ENCODE results near the gene KRTAP4-12. TPM values are rescaled to one million over a fixed set of nuclear protein-coding genes. Genes with fewer than 3 reads are reported as not detected.
"Not testable (repeated sequence)": the region's sequence is repeated elsewhere in the genome, so short reads cannot be mapped to it uniquely, and the experiment has no call there.

The KRTAP4-12 gene
- total and polyA plus RNA-seq, 2 of the 13 experiments (the other 11 are each of a cell fraction or from before 2014, with no cell fraction given), result not detected

DNA sequence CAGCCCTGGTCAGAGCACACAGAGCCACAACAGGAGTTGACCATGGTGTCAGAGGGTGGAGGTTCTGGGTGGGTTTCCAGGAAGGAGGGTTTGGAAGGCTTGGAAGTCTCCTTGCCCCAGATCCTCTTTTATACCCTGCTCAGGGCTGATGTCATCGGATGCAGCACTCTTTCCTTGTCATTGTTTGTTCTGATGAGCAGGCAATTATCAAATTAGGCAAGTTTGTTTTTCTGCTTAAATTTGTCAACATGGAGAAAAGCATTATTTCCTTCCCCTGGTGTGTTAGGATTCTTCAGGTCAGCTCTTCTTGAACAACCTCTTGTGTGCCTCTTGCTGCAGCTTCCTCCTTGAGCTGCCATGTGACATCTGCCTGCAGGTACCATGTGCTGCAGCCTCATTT, 36.7 kb upstream of the KRTAP4-12 start, which contains the start of gene KRTAP4-4:
KRTAP4-4 (minus strand) TSS at position 101 of the 400 bp plus-strand sequence; CDS start at position 44, 57 bp downstream.
- DNase-seq (ENCODE audit: low spot score) (no peak), ATAC-seq (no peak), FAIRE-seq (no peak)
- no peaks in the 10 kb centered on the region for H4K20me1 ChIP-seq (ENCODE audit: insufficient read depth, low read length)
- no peak within 1 kb of the TSS for H2AFZ ChIP-seq (ENCODE audit: low read length)
- 0% methylated on average over 1 of the region's 1 CpG for WGBS (ENCODE audit: low lambda C conversion rate)
- H3K9me3 ChIP-seq (ENCODE audit: low read length), result no peaks in the 10 kb centered on the region
- CTCF ChIA-PET (ENCODE audit: low intra/inter-chr PET ratio, low total read pairs), result no interaction called here
- TF ChIP-seq, protein P1, sequence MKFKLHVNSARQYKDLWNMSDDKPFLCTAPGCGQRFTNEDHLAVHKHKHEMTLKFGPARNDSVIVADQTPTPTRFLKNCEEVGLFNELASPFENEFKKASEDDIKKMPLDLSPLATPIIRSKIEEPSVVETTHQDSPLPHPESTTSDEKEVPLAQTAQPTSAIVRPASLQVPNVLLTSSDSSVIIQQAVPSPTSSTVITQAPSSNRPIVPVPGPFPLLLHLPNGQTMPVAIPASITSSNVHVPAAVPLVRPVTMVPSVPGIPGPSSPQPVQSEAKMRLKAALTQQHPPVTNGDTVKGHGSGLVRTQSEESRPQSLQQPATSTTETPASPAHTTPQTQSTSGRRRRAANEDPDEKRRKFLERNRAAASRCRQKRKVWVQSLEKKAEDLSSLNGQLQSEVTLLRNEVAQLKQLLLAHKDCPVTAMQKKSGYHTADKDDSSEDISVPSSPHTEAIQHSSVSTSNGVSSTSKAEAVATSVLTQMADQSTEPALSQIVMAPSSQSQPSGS (CRISPR knock-in tag; IDR thresholded peaks at IDR 0.05), result no peak
- no peak for TF ChIP-seq DBP (CRISPR knock-in tag; IDR thresholded peaks at IDR 0.05; ENCODE audit: not compliant biosample characterization)
- no peak for TF ChIP-seq ZNF292 (CRISPR knock-in tag; IDR thresholded peaks at IDR 0.05; ENCODE audit: borderline replicate concordance, low read depth)
- no peak for TF ChIP-seq SKIL (CRISPR knock-in tag; IDR thresholded peaks at IDR 0.05; ENCODE audit: borderline replicate concordance)
- peak; percentile 26; the same call in 1 of the 2 replicates for TF ChIP-seq MAFF (IDR thresholded peaks at IDR 0.05; ENCODE audit: low read depth, low read length)
- no peak for TF ChIP-seq ZNF556 (CRISPR knock-in tag; IDR thresholded peaks at IDR 0.05; ENCODE audit: borderline replicate concordance)
- TF ChIP-seq MAFK (conservative IDR thresholded peaks at IDR 0.05 in 1 of 2, IDR thresholded peaks at IDR 0.05 in 1 of 2; ENCODE audit: low read length in 2 of 2), result peak in 1 of 2 experiments; percentile 21; a peak in 1 of 4 replicates
- TF ChIP-seq ZFP36L1 (CRISPR knock-in tag; IDR thresholded peaks at IDR 0.05), result no peak
- intact Hi-C loops (cut with micrococcal nuclease; ENCODE audit: unreplicated experiment), result no loop called here
- no peaks in the 10 kb centered on the region for H3K36me3 ChIP-seq (replicated peaks in 1 of 2; ENCODE audit: control insufficient read depth in 1 of 2, insufficient read depth in 2 of 2, low read length in 2 of 2)
- in situ Hi-C loops (cut with HindIII; ENCODE audit: extremely low pct_ligation_motif_present, low pct_unique_long_range_greater_than_20kb), result no loop called here
- no peak within 1 kb of the TSS for H3K27ac ChIP-seq (ENCODE audit: extremely low read length, insufficient read depth, low read length)
- H3K4me3 ChIP-seq (replicated peaks in 1 of 3; ENCODE audit: insufficient read depth in 1 of 3, low read depth in 2 of 3, low read length in 3 of 3), result no peak within 1 kb of the TSS
- H3K4me1 ChIP-seq (ENCODE audit: insufficient read depth, low read length), result no peaks in the 10 kb centered on the region
- peaks cover 2 to 3% of the 10 kb centered on the region in 2 experiments; a peak in 1 of 5 replicates for H3K27me3 ChIP-seq (ENCODE audit: control insufficient read depth in 1 of 2, insufficient read depth in 2 of 2, low read length in 2 of 2)
- POLR2A ChIA-PET, result no interaction called here
- no peaks in the 10 kb centered on the region for H3K79me2 ChIP-seq (ENCODE audit: insufficient read depth, low read length)
- H3K4me2 ChIP-seq (ENCODE audit: low read depth, low read length), result no peak within 1 kb of the TSS
- BruUV-seq (replicated peaks), result no TSS peak
- H3K9ac ChIP-seq (ENCODE audit: insufficient read depth, low read depth, low read length), result no peak within 1 kb of the TSS

DNA sequence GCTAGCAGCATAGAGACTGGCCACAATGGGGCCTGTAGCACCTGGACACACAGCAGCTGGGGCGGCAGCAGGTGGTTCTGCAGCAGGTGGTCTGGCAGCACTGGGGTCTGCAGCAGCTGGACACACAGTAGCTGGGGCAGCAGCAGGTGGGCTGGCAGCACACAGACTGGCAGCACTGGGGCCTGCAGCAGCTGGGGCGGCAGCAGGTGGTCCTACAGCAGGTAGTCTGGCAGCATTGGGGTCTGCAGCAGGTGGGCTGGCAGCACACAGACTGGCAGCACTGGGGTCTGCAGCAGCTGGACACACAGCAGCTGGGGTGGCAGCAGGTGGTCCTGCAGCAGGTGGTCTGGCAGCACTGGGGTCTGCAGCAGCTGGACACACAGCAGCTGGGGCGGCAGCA, 36.2 kb upstream of the KRTAP4-12 start:
- H2AFZ ChIP-seq (ENCODE audit: low read length); H4K20me1 ChIP-seq (ENCODE audit: insufficient read depth, low read length); H3K9me3 ChIP-seq (ENCODE audit: low read length); H3K79me2 ChIP-seq (ENCODE audit: insufficient read depth, low read length); H3K27ac ChIP-seq (ENCODE audit: extremely low read length, insufficient read depth, low read length); BruUV-seq (replicated peaks); POLR2A ChIA-PET; DNase-seq (ENCODE audit: low spot score); H3K4me1 ChIP-seq (ENCODE audit: insufficient read depth, low read length); H3K4me3 ChIP-seq (replicated peaks in 1 of 3; ENCODE audit: insufficient read depth in 1 of 3, low read depth in 2 of 3, low read length in 3 of 3); H3K4me2 ChIP-seq (ENCODE audit: low read depth, low read length); FAIRE-seq; ATAC-seq; H3K9ac ChIP-seq (ENCODE audit: insufficient read depth, low read depth, low read length); intact Hi-C loops (cut with micrococcal nuclease; ENCODE audit: unreplicated experiment); in situ Hi-C loops (cut with HindIII; ENCODE audit: extremely low pct_ligation_motif_present, low pct_unique_long_range_greater_than_20kb); H3K36me3 ChIP-seq (replicated peaks in 1 of 2; ENCODE audit: control insufficient read depth in 1 of 2, insufficient read depth in 2 of 2, low read length in 2 of 2); CTCF ChIA-PET (ENCODE audit: low intra/inter-chr PET ratio, low total read pairs); H3K27me3 ChIP-seq (ENCODE audit: control insufficient read depth in 1 of 2, insufficient read depth in 2 of 2, low read length in 2 of 2): not testable (repeated sequence)
- WGBS (ENCODE audit: low lambda C conversion rate), result 0% methylated on average over 1 of the region's 3 CpGs
